ENCODE data around the gene RFTN1. TPM values are rescaled to one million over a fixed set of nuclear protein-coding genes. Genes with fewer than 3 reads are reported as not detected.

RFTN1 gene
- total and polyA plus RNA-seq, 4 donors = 33.8 to 82.5 (median 53.4) TPM

- ATAC-seq (ENCODE audit: insufficient read depth, low FRiP score) = no peak
- DNase-seq = peak in 1 of 3 donors; percentile 5
- Histone ChIP-seq H3K4me1 (ENCODE audit: control insufficient read depth in 5 of 5, insufficient read depth in 5 of 5, low read length in 5 of 5) (peaks cover 0 to 18% (median 8%) of the 10 kb centered on the region in 5 donors), H3K9ac (ENCODE audit: insufficient read depth in 1 of 2, low read length in 2 of 2) (no peak overlapping the region), H3K9me3 (ENCODE audit: control insufficient read depth in 4 of 4, insufficient read depth in 3 of 4, low read length in 3 of 4) (no peaks in the 10 kb centered on the region), H3K4me3 (no peak overlapping the region), H3K36me3 (ENCODE audit: control insufficient read depth in 4 of 4, insufficient read depth in 4 of 4, low read length in 4 of 4) (peaks cover 0 to 4% (median 1%) of the 10 kb centered on the region in 4 donors), H3K27me3 (ENCODE audit: control insufficient read depth in 3 of 3, insufficient read depth in 3 of 3, low read length in 2 of 3) (no peaks in the 10 kb centered on the region), H3K27ac (ENCODE audit: low read depth in 1 of 2, low read length in 1 of 2) (no peak overlapping the region)
- no peak for TF ChIP-seq CTCF (IDR thresholded peaks at IDR 0.05; ENCODE audit: control extremely low read depth, extremely low read depth)
- WGBS, 2 donors = 95 to 96% methylated on average over 4 of the region's 4 CpGs
Observed at GRCh38 chr3:16499351-16499750, 14.1 kb downstream of the RFTN1 start.

- Histone ChIP-seq H3K4me1 (ENCODE audit: control insufficient read depth in 5 of 5, insufficient read depth in 5 of 5, low read length in 5 of 5) (peaks cover 0 to 18% (median 8%) of the 10 kb centered on the region in 5 donors), H3K4me3 (no peak overlapping the region), H3K36me3 (ENCODE audit: control insufficient read depth in 4 of 4, insufficient read depth in 4 of 4, low read length in 4 of 4) (peaks cover 0 to 4% (median 2%) of the 10 kb centered on the region in 4 donors), H3K27ac (ENCODE audit: low read depth in 1 of 2, low read length in 1 of 2) (no peak overlapping the region), H3K27me3 (ENCODE audit: control insufficient read depth in 3 of 3, insufficient read depth in 3 of 3, low read length in 2 of 3) (no peaks in the 10 kb centered on the region), H3K9ac (ENCODE audit: insufficient read depth in 1 of 2, low read length in 2 of 2) (no peak overlapping the region), H3K9me3 (ENCODE audit: control insufficient read depth in 4 of 4, insufficient read depth in 3 of 4, low read length in 3 of 4) (no peaks in the 10 kb centered on the region)
- peak in 1 of 3 donors; percentile 9 for DNase-seq
- ATAC-seq (ENCODE audit: insufficient read depth, low FRiP score) = no peak
- TF ChIP-seq CTCF (IDR thresholded peaks at IDR 0.05; ENCODE audit: control extremely low read depth, extremely low read depth) = no peak
- 74 to 76% methylated on average over 5 of the region's 5 CpGs for whole genome bisulfite sequencing, 2 donors
Observed at GRCh38 chr3:16498130-16498890, 15.2 kb downstream of the RFTN1 start.

- H3K9me3 ChIP-seq (ENCODE audit: control insufficient read depth in 4 of 4, insufficient read depth in 3 of 4, low read length in 3 of 4) = no peaks in the 10 kb centered on the region
- no peak overlapping the region for H3K9ac ChIP-seq (ENCODE audit: insufficient read depth in 1 of 2, low read length in 2 of 2)
- H3K27ac ChIP-seq (ENCODE audit: low read depth in 1 of 2, low read length in 1 of 2) = no peak overlapping the region
- H3K4me1 ChIP-seq (ENCODE audit: control insufficient read depth in 5 of 5, insufficient read depth in 5 of 5, low read length in 5 of 5) = peaks cover 0 to 15% (median 8%) of the 10 kb centered on the region in 5 donors
- ATAC-seq (ENCODE audit: insufficient read depth, low FRiP score) (no peak), DNase-seq (no peak)
- H3K4me3 ChIP-seq = no peak overlapping the region
- TF ChIP-seq CTCF (IDR thresholded peaks at IDR 0.05; ENCODE audit: control extremely low read depth, extremely low read depth) = no peak
- 86 to 90% methylated on average over 10 of the region's 10 CpGs for WGBS, 2 donors
- peaks cover 2 to 8% (median 4%) of the 10 kb centered on the region in 4 donors for H3K36me3 ChIP-seq (ENCODE audit: control insufficient read depth in 4 of 4, insufficient read depth in 4 of 4, low read length in 4 of 4)
- H3K27me3 ChIP-seq (ENCODE audit: control insufficient read depth in 3 of 3, insufficient read depth in 3 of 3, low read length in 2 of 3) = no peaks in the 10 kb centered on the region
Observed at GRCh38 chr3:16496408-16497222, 16.9 kb downstream of the RFTN1 start.
